ENCODE results near the gene AGRN.

GRCh38 chr1:1089731-1090423 is 70.0 kb downstream of the AGRN start:
- TF ChIP-seq, protein P1, sequence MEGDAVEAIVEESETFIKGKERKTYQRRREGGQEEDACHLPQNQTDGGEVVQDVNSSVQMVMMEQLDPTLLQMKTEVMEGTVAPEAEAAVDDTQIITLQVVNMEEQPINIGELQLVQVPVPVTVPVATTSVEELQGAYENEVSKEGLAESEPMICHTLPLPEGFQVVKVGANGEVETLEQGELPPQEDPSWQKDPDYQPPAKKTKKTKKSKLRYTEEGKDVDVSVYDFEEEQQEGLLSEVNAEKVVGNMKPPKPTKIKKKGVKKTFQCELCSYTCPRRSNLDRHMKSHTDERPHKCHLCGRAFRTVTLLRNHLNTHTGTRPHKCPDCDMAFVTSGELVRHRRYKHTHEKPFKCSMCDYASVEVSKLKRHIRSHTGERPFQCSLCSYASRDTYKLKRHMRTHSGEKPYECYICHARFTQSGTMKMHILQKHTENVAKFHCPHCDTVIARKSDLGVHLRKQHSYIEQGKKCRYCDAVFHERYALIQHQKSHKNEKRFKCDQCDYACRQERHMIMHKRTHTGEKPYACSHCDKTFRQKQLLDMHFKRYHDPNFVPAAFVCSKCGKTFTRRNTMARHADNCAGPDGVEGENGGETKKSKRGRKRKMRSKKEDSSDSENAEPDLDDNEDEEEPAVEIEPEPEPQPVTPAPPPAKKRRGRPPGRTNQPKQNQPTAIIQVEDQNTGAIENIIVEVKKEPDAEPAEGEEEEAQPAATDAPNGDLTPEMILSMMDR (IDR thresholded peaks at IDR 0.05), result no peak
- TF ChIP-seq POLR2A (IDR thresholded peaks at IDR 0.05) (no peak), POLR2AphosphoS5 (IDR thresholded peaks at IDR 0.05) (no peak)
